AG04450 (cell line): ENCODE data around the gene POMGNT2. TPM values are rescaled to one million over a fixed set of nuclear protein-coding genes. Genes with fewer than 3 reads are reported as not detected.
A peak's percentile ranks its signal among the peaks of the same experiment; 100 is the strongest.

Experiments
- CTCF ChIA-PET: fragments of 300-600, 350-600 bp; formaldehyde crosslinking; extraction: SDS; loops from one replicate; lab custom pipeline; 2022; ENCODE audit warnings: antibody characterized with exemption, inconsistent platforms; lab: Charles Lee
- POLR2A ChIA-PET: fragments of 350-600 bp; formaldehyde crosslinking; extraction: SDS; loops from one replicate; lab custom pipeline; 2021; ENCODE audit warnings: antibody characterized with exemption, inconsistent platforms; lab: Yijun Ruan, JAX
- DNase-seq: peaks from one replicate; pipeline ENCODE4 v3.0.0-alpha.2; 2011; ENCODE audit warnings: low read depth, low spot score
- H3K27ac ChIP-seq: one replicate; pipeline ENCODE4 v1.5.1; 2012; ENCODE audit warnings: low read depth, low read length, control low read depth
- H3K27me3 ChIP-seq: one replicate; pipeline ENCODE4 v1.6.0; 2012; ENCODE audit warnings: low read length; ENCODE audit not compliant: control insufficient read depth, insufficient read depth
- H3K4me3 ChIP-seq: 2 replicates; pipeline ENCODE4 v1.5.1; 2011; ENCODE audit warnings: mild to moderate bottlenecking, low read depth, low read length, control low read depth
- H3K9me3 ChIP-seq: 2 replicates; pipeline ENCODE4 v1.5.1; 2012; ENCODE audit warnings: low read length; ENCODE audit not compliant: control insufficient read depth, insufficient read depth
- CTCF ChIP-seq: IDR thresholded peaks from 2 replicates; pipeline ENCODE4 v1.5.1; 2011; ENCODE audit warnings: low read depth, low read length, control low read depth, inconsistent platforms
- polyA minus RNA-seq: library from RNA; depleted of rRNA, polyadenylated mRNA; stranded (reverse); fragments of >200 nt; gene quantifications from 2 replicates; pipeline ENCODE4 v1.2.3, GENCODE V29; 2011; rRNA and poly(A)+ RNA removed
- polyA plus RNA-seq: library from polyadenylated mRNA; depleted of rRNA; stranded (reverse); fragments of >200 nt; gene quantifications from 2 replicates; pipeline ENCODE4 v1.2.3, GENCODE V29; 2011; rRNA removed

POMGNT2 gene
- polyA plus RNA-seq = 9.3 and 10.8 TPM in 2 replicates
- 5.9 and 8.2 TPM in 2 replicates for polyA minus RNA-seq

GRCh38 chr3:43105596-43106292 lies at the start of gene POMGNT2:
Gene POMGNT2, minus strand, starts transcription at chr3:43106079. Its CDS starts 24,648 bp downstream, at chr3:43081431.
- Histone ChIP-seq H3K27ac (no peak within 1 kb of the TSS), H3K27me3 (peaks cover 4% of the 10 kb centered on the region), H3K4me3 (peak within 1 kb of the TSS; percentile 75), H3K9me3 (no peaks in the 10 kb centered on the region; the same call in 1 of the 2 replicates)
- POLR2A ChIA-PET = no interaction called here
- DNase-seq = peak; percentile 16
- CTCF ChIA-PET = interaction anchor here (0.6 to 1.7 kb wide), 2 partner anchors 144 to 637 kb away, joined by 3 to 4 read pairs; no protein-coding TSS in a partner anchor
- no peak for TF ChIP-seq CTCF

GRCh38 chr3:43154980-43155379 lies 49.1 kb upstream of the POMGNT2 start:
- CTCF ChIA-PET = interaction anchor here (0.6 to 7.9 kb wide), 5 partner anchors 190 to 481 kb away, joined by 3 to 208 read pairs (median 6); no protein-coding TSS in a partner anchor
- Histone ChIP-seq H3K27ac (no peak overlapping the region), H3K27me3 (peaks cover 8% of the 10 kb centered on the region), H3K9me3 (no peaks in the 10 kb centered on the region), H3K4me3 (no peak overlapping the region)
- no peak for DNase-seq
- POLR2A ChIA-PET = no interaction called here
- TF ChIP-seq CTCF = no peak

- peak; percentile 60 for DNase-seq
- peak overlapping the region; percentile 12 for H3K27ac ChIP-seq
Measured at GRCh38 chr3:43153216-43154083, 47.6 kb upstream of the POMGNT2 start.

GRCh38 chr3:43152649-43153048 lies 46.8 kb upstream of the POMGNT2 start:
- H3K4me3 ChIP-seq = no peak overlapping the region
- ChIA-PET POLR2A (no interaction called here), CTCF (interaction anchor here (1.0 to 7.9 kb wide), 3 partner anchors 188 to 351 kb away, joined by 3 to 208 read pairs (median 6); no protein-coding TSS in a partner anchor)
- no peak for TF ChIP-seq CTCF
- H3K27ac ChIP-seq = no peak overlapping the region
- peaks cover 10% of the 10 kb centered on the region for H3K27me3 ChIP-seq
- H3K9me3 ChIP-seq = no peaks in the 10 kb centered on the region
- no peak for DNase-seq

More at GRCh38 chr3:43153216-43154083, 47.6 kb upstream of the POMGNT2 start:
- H3K4me3 ChIP-seq = no peak overlapping the region
- ChIA-PET CTCF (interaction anchor here (0.6 to 7.9 kb wide), 9 partner anchors 9 to 350 kb away, joined by 3 to 208 read pairs (median 4); partner anchors contain the start of gene GASK1A), POLR2A (interaction anchor here (1.2 to 1.3 kb wide), 2 partner anchors 9 to 191 kb away, joined by 3 to 6 read pairs; no protein-coding TSS in a partner anchor)
- peaks cover 13% of the 10 kb centered on the region for H3K27me3 ChIP-seq
- TF ChIP-seq CTCF = no peak
- H3K9me3 ChIP-seq = no peaks in the 10 kb centered on the region
